Adipose tissue (tissue), 3 donors: ENCODE measurements around the gene BPHL. TPM values are rescaled to one million over a fixed set of nuclear protein-coding genes. Genes with fewer than 3 reads are reported as not detected.
"Not testable (repeated sequence)": the region's sequence is repeated elsewhere in the genome, so short reads cannot be mapped to it uniquely, and the experiment has no call there.

Experiments used
- H3K27ac ChIP-seq: one replicate; pipeline ENCODE4 v1.5.1; 2013; ENCODE audit warnings: low read depth, low read length
- WGBS, 3 donors: extraction: QIAGEN DNeasy Blood & Tissue Kit; methylation state at CpG; one replicate each; pipeline ENCODE4 v1.1.7; 2013; 5-methylcytosine and 5-hydroxymethylcytosine counted together
- polyA plus RNA-seq, 3 donors: library from polyadenylated mRNA; stranded (reverse); fragments of 200-250 nt; gene quantifications; one replicate each; pipeline ENCODE4 v1.2.3, GENCODE V29; 2013
- donor health status: healthy with polysubstance abuse.
- donor health status: Bipolar disorder and iron deficiency.
- donor health status: healthy.

The BPHL gene
- polyA plus RNA-seq, 3 donors = 9.4 to 33.4 (median 33.0) TPM

DNA sequence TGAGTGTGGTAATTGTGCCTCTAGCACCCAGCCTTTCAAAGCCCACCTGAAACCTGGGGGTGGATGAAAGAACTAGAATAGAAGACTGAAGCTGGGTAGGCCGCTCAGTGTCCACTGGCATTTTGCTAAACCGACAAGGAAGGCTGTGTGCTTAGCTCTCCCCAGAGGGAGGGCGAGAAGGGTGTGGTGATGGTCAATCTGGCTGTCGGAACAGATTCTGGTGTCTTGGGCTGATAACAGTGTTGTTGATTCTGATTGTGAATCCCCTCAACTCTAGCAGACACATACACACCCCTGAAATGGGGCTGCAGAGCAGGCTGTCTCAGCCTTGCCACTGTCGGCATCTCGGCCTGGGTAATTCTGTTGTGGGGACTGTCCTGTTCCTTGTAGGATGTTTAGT, 4.1 kb upstream of the BPHL start:
- 89 to 94% (median 93%) methylated on average over 6 of the region's 6 CpGs for WGBS, 3 donors

DNA sequence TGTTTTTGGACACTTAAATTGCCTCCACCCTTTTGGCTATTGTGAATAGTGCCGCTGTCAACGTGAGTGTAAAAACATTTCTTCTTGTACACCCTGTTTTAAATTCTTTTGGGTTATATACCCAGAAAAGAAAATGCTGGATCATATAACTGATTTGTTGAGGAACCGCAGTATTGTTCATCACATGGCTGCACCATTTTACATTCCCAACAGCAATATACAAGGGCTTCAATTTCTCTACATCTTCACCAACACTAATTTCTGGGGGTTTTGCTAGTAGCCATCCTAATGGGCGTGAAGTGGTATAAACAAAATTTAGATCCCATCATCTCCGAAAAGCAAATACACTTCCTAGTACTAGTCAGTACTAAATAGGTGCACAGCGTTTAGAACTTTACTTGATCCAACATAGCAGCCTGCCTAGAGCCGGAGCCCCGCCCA, 579 bp upstream of the BPHL start:
- WGBS, 3 donors = 12 to 16% (median 15%) methylated on average over 8 of the region's 8 CpGs
- H3K27ac ChIP-seq = no peak overlapping the region

More for the DNA sequence above, 4.1 kb upstream of the BPHL start:
- no peak overlapping the region for H3K27ac ChIP-seq

DNA sequence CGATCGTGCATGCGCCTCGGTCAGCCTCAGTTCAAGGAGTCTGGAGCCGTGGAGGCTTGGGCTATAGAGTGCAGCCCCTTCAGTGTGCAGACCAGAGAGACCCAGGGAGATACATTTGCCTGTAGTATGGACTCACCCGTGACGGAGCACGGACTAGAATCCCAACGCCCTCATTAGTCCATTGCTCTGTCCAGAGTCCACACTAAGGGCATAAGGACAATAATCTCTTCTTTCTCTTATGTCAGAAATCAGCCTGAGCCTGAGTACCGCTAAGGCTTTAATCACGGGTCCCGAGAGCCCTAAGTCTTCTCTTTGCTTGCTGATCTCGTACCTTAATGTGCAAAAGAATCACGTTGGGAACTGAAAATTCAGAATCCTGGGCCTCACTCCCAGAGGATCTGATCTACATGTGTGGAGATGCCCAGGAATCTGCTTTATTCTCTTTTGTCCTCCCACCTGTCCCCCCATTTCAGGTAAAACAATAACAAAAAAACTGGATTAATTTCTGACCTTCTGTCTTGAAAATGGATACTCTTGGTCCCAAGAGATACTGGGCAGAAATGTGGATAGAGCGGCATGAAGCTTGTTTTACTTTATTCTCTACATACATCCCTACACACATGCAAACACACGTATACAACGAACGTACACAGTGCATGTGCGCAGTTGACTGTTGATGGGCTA, 671 bp downstream of the BPHL start:
- WGBS, 3 donors = 20 to 24% (median 23%) methylated on average over 19 of the region's 19 CpGs

GRCh38 chr6:3120765-3121089, 2.2 kb downstream of the BPHL start:
- WGBS, 3 donors = 68 to 93% (median 85%) methylated on average over 5 of the region's 5 CpGs
- H3K27ac ChIP-seq = no peak overlapping the region

More for the DNA sequence above, 671 bp downstream of the BPHL start:
- no peak overlapping the region for H3K27ac ChIP-seq

DNA sequence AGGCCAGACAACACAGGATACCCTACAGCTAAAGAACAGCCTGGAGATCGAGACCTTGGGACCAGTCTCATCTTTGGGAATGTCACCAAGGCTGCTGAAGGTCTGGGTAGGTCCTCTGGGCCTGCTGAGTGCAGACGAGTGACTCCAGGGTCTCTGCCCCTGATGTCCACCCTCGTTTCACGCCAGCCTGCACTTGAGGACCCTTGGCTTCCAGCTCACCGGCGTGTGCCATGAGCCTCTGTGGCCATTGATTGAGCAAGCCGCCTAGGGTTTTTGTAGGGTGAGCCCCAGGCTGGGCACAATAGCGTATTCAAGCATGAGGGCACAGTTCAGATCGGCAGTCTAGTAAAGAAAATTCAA, 4.3 kb downstream of the BPHL start:
- no peak overlapping the region for H3K27ac ChIP-seq
- 91 to 93% (median 92%) methylated on average over 9 of the region's 9 CpGs for WGBS, 3 donors

- H3K27ac ChIP-seq = no peak overlapping the region
- WGBS, 3 donors = 75 to 87% (median 86%) methylated on average over 8 of the region's 8 CpGs
Observed at GRCh38 chr6:3124667-3125066, 6.2 kb downstream of the BPHL start.

- H3K27ac ChIP-seq = no peak overlapping the region
- WGBS, 3 donors = 36 to 47% (median 41%) methylated on average over 2 of the region's 2 CpGs
Observed at GRCh38 chr6:3125815-3126214, 7.3 kb downstream of the BPHL start.

DNA sequence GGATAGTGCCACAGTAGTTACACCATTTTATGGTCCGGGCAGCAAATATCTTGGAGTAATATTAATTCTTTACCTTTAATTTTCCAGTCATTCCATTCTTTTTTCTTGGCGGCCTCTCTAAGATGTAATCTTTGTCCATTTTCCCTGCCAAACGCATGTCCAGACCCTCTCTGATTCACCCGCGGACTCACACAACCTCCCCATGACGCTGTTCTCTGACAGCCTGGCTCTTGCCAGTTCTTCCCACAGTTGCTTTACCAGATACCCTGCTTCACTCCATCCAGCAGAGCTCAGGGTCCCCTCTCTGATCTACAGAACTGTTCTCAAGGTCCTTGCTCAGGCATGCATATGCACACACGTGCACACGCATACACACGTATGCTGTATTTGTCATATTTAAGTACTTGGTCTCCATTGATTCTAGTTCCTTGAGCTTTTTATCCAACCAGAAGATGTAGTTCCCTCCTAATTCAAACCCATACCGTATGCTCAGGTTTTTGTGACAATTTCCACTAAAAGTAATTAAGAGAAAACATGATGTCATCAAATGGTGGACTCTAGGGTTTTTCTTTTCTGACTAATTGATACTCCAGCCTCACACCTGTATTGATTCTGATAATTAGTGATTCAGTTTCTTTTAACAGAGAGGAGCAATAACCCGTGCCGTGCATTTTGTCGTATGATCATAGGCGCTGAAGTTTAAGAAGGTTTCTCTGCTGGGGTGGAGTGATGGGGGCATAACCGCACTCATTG, 10.0 kb downstream of the BPHL start:
- WGBS, 3 donors = 70 to 91% (median 89%) methylated on average over 15 of the region's 15 CpGs
- H3K27ac ChIP-seq = no peak overlapping the region

GRCh38 chr6:3131695-3132094, 13.2 kb downstream of the BPHL start:
- H3K27ac ChIP-seq = no peak overlapping the region
- 88 to 93% (median 90%) methylated on average over 13 to 15 of the region's 15 CpGs for WGBS, 3 donors

DNA sequence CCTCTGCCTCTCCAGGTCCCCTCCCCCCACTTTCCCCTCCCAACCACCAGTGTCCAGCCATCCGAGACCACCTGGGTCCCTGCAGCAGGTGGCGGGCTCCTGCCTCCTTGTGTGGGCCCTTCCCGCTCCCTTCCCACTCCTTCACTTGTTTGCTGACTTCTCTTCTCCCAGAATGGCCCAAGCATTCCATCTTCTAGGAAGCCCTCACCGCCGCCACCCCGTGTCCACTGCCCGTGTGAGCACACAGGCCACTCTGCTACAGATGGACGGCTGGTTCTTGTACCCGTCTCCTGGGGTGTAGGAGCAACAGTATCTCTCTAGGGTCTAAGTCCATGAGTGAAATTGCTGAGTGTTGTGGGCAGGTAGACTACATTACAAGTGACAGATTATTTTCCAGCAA, 15.0 kb downstream of the BPHL start:
- no peak overlapping the region for H3K27ac ChIP-seq
- 86 to 94% (median 92%) methylated on average over 9 of the region's 9 CpGs for WGBS, 3 donors

GRCh38 chr6:3135668-3136291, 17.3 kb downstream of the BPHL start:
- 37 to 94% (median 90%) methylated on average over 13 of the region's 13 CpGs for WGBS, 3 donors
- H3K27ac ChIP-seq = no peak overlapping the region

DNA sequence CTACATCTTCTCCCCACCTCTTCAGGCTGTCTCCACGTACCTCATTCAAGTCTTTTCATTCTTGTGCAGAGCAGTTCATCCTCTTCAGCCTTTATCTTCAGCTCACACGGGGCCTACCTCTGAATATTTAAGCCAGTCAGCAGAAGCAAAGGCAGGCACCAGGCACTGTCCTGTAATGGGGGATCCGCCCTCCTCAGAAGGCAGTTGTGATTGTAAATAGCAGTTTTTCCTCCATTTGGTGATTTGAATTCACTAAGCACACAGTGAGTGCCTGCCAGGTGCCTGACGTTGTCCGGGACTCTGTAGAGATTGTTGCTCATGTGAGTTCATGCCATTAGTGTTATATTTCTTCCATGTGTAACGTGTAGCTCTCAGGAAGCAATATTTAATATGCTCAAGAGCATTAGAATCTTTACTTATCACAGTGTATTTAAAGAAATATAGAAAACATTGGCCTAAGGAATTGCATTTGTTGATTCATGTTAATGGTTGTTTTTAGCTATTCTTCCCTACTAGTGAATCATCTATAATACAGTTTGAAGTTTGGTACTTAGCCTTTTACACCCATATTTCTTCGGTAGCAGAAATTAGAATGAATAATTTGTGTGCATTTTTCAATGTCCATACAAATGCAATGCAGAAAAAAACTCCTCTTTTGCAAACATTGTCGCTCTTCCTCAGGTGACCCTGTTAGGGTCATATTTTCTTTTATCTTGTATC, 17.9 kb downstream of the BPHL start:
- no peak overlapping the region for H3K27ac ChIP-seq
- WGBS, 3 donors = 42 to 92% (median 89%) methylated on average over 8 of the region's 8 CpGs

- 57 to 95% (median 94%) methylated on average over 12 of the region's 12 CpGs for WGBS, 3 donors
- H3K27ac ChIP-seq = no peak overlapping the region
Observed at GRCh38 chr6:3137057-3137777, 18.7 kb downstream of the BPHL start.

DNA sequence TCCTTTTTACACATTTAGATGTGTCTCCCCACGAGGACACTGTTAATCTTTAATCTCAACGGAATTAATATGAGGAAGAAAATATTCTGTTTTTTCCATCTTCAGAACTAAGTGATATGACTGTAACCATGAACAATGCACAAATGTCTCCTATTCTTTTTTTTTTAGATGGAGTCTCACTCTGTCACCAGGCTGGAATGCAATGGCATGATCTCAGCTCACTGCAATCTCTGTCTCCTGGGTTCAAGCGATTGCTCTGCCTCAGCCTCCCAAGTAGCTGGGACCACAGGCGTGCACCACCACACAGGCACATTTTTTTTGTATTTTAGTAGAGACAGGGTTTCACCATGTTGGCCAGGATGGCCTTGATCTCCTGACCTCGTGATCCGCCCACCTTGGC, 19.4 kb downstream of the BPHL start:
- H3K27ac ChIP-seq = not testable (repeated sequence)

DNA sequence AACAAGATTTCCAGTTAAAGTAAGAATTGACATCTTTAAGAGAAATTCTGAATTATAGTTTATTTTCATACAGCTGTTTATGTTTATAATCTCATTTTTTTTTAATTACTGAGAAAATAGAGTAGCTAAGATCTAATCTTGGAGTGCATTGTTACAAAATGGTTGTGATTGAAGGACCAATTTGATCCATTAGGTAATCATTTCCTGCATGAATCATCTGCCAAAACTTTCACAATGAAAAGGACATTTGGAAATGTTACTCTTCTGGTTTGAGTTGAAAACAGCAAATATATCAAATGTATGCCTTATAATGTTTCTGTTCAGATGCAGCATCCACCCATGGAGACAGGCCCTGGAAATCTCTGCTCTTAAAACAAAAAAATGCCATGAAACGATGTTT, 19.8 kb downstream of the BPHL start:
- 35 to 67% (median 56%) methylated on average over 1 of the region's 1 CpG for WGBS, 3 donors
- no peak overlapping the region for H3K27ac ChIP-seq

More for the DNA sequence above, 19.4 kb downstream of the BPHL start:
- WGBS, 3 donors = 57 to 89% (median 88%) methylated on average over 6 of the region's 6 CpGs

- no peak overlapping the region for H3K27ac ChIP-seq
- WGBS, 3 donors = 25 to 45% (median 39%) methylated on average over 14 of the region's 14 CpGs
Observed at GRCh38 chr6:3139090-3139903, 20.8 kb downstream of the BPHL start.

DNA sequence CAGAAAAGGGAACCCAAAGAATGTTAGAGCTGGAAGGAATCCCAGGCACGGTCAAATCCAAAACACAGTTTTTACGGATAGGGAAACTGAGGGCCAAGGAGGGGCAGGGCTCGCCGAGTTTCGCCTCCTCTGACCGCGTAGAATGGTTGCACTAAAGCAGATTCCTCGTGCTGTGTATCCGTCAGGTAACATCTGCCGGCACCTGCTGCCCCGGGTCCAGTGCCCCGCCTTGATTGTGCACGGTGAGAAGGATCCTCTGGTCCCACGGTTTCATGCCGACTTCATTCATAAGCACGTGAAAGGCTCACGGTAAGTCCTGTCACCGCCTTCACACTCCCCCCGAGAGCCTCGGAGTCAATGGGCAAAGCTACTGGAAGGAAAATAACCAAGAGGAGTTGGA, 21.7 kb downstream of the BPHL start:
- H3K27ac ChIP-seq = no peak overlapping the region
- 83 to 95% (median 95%) methylated on average over 20 of the region's 20 CpGs for WGBS, 3 donors

DNA sequence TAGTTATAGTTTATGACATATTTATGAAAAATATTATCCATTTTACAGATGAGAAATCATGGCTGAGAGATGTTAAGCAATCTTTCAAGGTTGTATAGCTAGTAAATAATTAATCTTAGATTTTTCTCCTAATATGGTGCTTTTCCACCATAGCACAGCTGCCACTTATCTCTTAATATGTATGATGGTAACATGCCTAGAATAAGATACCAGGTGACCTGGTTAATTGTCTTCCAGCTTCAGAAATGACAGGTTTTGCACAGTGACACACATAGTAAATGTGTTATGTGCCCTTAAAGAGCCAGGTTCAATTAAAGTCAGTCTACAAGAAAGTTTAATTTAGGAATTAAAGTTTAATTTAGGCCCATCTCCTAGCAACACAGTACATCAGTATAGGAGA, 24.0 kb downstream of the BPHL start:
- H3K27ac ChIP-seq = no peak overlapping the region
